ENCODE results near the gene PRKG1.

DNA sequence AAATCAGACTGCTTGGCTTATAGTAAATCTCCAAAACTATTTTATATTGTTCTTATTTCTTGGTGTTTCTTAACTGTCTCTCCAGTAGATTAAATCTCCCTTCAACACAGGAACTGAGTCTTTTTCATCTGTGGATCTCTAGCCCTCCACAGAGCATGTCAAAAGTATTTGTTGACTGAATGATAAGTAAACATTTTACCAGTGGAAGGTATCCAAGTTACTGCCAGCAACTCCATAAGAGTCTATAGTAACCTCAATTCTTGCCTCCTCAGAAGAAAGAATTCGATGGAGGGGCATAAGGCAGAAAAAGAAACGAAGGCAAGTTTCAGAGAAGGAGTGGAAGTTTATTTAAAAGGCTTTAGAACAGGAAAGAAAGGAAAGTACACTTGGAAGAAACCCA, 945.9 kb downstream of the PRKG1 start:
- no peak for TF ChIP-seq EZH2 (IDR thresholded peaks at IDR 0.05; ENCODE audit: insufficient read depth, poor library complexity, severe bottlenecking)
- TF ChIP-seq EZH2phosphoT487 (IDR thresholded peaks at IDR 0.05; ENCODE audit: insufficient read depth, low read depth): no peak

Data from GM23248 (cell line).